Osteocyte (in vitro differentiated cells): ENCODE data around the gene SMC5. TPM values are rescaled to one million over a fixed set of nuclear protein-coding genes. Genes with fewer than 3 reads are reported as not detected.

Experiments used
- DNase-seq: peaks from one replicate; pipeline ENCODE4 v3.0.0; 2021; ENCODE audit warnings: mixed read lengths; ENCODE audit not compliant: unreplicated experiment; ENCODE audit errors: extremely low spot score
- H3K27ac Mint-ChIP-seq: one replicate; pipeline ENCODE4 v1.8.0; 2021; ENCODE audit warnings: mild to moderate bottlenecking, mixed read lengths; ENCODE audit not compliant: unreplicated experiment
- H3K27me3 Mint-ChIP-seq: one replicate; pipeline ENCODE4 v1.8.0; 2021; ENCODE audit warnings: mixed read lengths; ENCODE audit not compliant: unreplicated experiment
- H3K36me3 Mint-ChIP-seq: one replicate; pipeline ENCODE4 v1.8.0; 2021; ENCODE audit warnings: mixed read lengths; ENCODE audit not compliant: unreplicated experiment
- H3K4me1 Mint-ChIP-seq: one replicate; pipeline ENCODE4 v1.8.0; 2021; ENCODE audit warnings: mixed read lengths; ENCODE audit not compliant: unreplicated experiment
- H3K4me3 Mint-ChIP-seq: one replicate; pipeline ENCODE4 v1.8.0; 2021; ENCODE audit warnings: mild to moderate bottlenecking, moderate library complexity, mixed read lengths; ENCODE audit not compliant: unreplicated experiment
- H3K9me3 Mint-ChIP-seq: one replicate; pipeline ENCODE4 v1.8.0; 2021; ENCODE audit warnings: mixed read lengths; ENCODE audit not compliant: unreplicated experiment
- CTCF ChIP-seq: fragments of 200-600 bp; sonication (generic); IDR thresholded peaks from 2 replicates; pipeline ENCODE4 v1.5.0; 2021; ENCODE audit warnings: antibody characterized with exemption, mild to moderate bottlenecking, moderate library complexity
- long read RNA-seq: library from polyadenylated mRNA; unstranded; transcript quantifications from one replicate; pipeline ENCODE4 v2.0.0, GENCODE V29; 2021
- total RNA-seq: library from RNA; stranded (reverse); gene quantifications from 2 replicates; pipeline ENCODE4 v1.2.1, GENCODE V29; 2021

SMC5 gene
- total RNA-seq: 30.4 and 30.6 TPM in 2 replicates
- long read RNA-seq, partial matches to known transcripts: 133 of 156 reads
- long read RNA-seq, other reads (novel, unspliced or antisense): 23 of 156 reads

DNA sequence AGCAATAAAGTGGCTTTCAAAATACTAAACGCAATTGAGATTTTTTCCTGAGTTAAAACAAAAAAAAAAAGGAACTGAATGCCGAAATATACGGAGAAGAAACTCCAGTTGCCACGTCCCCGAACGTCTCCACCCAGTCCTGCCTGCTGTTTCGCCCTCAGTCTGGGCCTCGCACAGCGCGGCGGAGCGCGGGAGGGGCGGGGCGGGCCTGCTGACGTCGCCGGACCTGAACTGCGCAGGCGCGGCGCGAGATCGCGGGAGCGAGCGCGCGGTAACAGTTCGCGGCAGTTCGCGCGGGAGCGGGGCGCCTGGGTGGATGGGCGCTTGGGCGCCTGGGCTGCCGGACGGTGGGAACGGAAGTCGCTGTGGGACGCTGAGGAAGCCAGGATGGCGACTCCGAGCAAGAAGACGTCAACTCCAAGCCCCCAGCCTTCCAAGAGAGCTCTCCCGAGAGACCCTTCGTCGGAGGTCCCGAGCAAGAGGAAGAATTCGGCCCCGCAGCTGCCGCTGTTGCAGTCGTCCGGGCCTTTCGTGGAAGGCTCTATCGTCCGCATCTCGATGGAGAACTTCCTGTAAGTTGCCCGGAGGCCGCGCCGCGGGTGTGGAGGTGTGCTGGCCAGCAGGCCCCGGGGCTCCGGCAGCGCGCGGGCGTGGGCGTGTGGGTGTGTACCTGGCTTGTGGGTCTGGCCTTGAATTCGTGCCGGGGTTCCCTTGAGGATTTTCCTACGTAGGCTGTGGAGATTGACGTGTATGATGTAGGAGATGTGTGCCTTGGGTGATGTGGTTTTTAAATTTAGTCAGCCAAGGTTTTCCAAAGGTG is at the start of gene SMC5:
Gene SMC5 (plus strand): TSS at position 287 of the 820 bp plus-strand sequence. CDS start 101 bp downstream, at position 388.
- TF ChIP-seq CTCF: no peak
- H3K4me1 Mint-ChIP-seq: peaks cover 79% of the 10 kb centered on the region
- DNase-seq: peak; percentile 98
- peak within 1 kb of the TSS; percentile 98 for H3K27ac Mint-ChIP-seq
- peaks cover 18% of the 10 kb centered on the region for H3K36me3 Mint-ChIP-seq
- H3K9me3 Mint-ChIP-seq: no peaks in the 10 kb centered on the region
- H3K27me3 Mint-ChIP-seq: no peaks in the 10 kb centered on the region
- peak within 1 kb of the TSS; percentile 97 for H3K4me3 Mint-ChIP-seq

- Mint-ChIP-seq H3K27ac (no peak overlapping the region), H3K9me3 (peaks cover 14% of the 10 kb centered on the region), H3K4me1 (peaks cover 10% of the 10 kb centered on the region), H3K27me3 (no peaks in the 10 kb centered on the region), H3K36me3 (peaks cover 46% of the 10 kb centered on the region), H3K4me3 (no peak overlapping the region)
- TF ChIP-seq CTCF: no peak
- DNase-seq: no peak
Measured at GRCh38 chr9:70217029-70217428, 41.7 kb upstream of the SMC5 start.

DNA sequence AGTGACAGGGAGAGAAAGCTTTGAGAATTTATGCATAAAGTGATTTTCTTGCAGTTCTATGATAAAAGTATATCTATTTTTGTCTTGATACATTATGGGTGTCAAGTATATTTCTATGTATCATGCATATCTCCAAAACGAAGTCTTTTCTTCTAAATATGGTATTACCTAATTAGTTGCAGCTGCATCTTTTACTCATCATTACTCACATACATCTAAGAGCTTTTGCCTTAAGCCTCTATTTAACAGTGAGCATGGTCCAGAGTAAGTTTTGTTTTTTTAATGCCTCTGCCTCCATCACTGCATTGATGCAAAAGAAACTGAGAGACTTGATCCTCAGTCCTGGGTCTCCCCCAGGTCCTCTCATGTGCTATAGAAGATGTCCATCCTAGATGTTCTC is 40.0 kb upstream of the SMC5 start:
- H3K27ac Mint-ChIP-seq: no peak overlapping the region
- peaks cover 10% of the 10 kb centered on the region for H3K4me1 Mint-ChIP-seq
- H3K36me3 Mint-ChIP-seq: peaks cover 34% of the 10 kb centered on the region
- peaks cover 13% of the 10 kb centered on the region for H3K9me3 Mint-ChIP-seq
- H3K4me3 Mint-ChIP-seq: no peak overlapping the region
- no peak for DNase-seq
- no peak for TF ChIP-seq CTCF
- H3K27me3 Mint-ChIP-seq: no peaks in the 10 kb centered on the region

DNA sequence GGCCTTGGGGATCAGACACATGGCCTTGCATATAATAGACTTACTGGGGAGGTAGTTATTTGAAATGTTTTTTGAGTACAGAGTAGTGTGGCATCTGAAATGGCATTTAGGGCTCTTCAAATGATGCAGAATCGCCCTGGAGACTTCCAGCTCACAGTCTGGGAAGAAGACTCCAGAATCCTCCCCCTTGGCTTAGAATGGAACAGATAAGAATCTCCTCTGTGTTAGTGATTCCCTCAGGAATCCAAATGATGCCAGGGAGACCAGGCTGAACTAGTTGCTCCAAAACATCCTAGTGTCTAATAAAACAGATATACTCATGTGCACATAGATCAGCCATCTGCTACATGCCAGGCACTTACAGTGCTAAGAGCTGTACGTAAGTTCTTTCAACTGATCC is 38.6 kb upstream of the SMC5 start:
- Mint-ChIP-seq H3K27me3 (no peaks in the 10 kb centered on the region), H3K4me3 (no peak overlapping the region), H3K27ac (no peak overlapping the region), H3K36me3 (peaks cover 23% of the 10 kb centered on the region), H3K9me3 (peaks cover 3% of the 10 kb centered on the region), H3K4me1 (peaks cover 10% of the 10 kb centered on the region)
- TF ChIP-seq CTCF: no peak
- no peak for DNase-seq

DNA sequence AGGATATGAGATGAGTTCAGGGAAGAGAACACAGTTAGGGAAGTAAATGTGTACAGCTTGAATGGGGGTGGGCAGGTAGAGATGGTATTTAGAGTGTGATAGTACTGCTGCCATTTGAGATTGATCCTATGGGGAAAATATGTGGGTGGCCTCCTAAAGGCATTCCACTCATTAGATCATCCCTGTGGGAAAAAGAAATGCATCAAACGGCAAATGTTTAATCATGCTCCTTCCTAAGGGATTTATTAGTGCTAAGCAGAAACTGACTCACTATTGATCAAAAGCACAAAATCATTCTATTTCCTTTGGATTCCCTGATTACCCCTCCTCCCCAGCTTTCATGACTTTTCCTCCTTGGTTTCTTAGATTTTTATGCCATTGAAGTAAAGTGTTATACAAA is 36.4 kb upstream of the SMC5 start:
- no peak for TF ChIP-seq CTCF
- Mint-ChIP-seq H3K4me1 (peaks cover 10% of the 10 kb centered on the region), H3K27me3 (no peaks in the 10 kb centered on the region), H3K9me3 (peaks cover 11% of the 10 kb centered on the region), H3K27ac (no peak overlapping the region), H3K4me3 (no peak overlapping the region), H3K36me3 (peaks cover 17% of the 10 kb centered on the region)
- DNase-seq: no peak
